ENCODE results near the gene VAV2.

- no peak for TF ChIP-seq CTCF (IDR thresholded peaks at IDR 0.05; ENCODE audit: low read depth, low read length, missing input control)
- no peak for TF ChIP-seq RAD21 (IDR thresholded peaks at IDR 0.05)
- no peak for TF ChIP-seq TAF1 (conservative IDR thresholded peaks at IDR 0.05)
- no peak for TF ChIP-seq RXRA (IDR thresholded peaks at IDR 0.05)
- no peak for TF ChIP-seq ZBTB33 (IDR thresholded peaks at IDR 0.05)
- TF ChIP-seq FOXA1 (IDR thresholded peaks at IDR 0.05): no peak
- no peak for TF ChIP-seq REST (IDR thresholded peaks at IDR 0.05)
- no peak for TF ChIP-seq HNF4A (conservative IDR thresholded peaks at IDR 0.05)
- TF ChIP-seq GABPA (IDR thresholded peaks at IDR 0.05 in 1 of 2, conservative IDR thresholded peaks at IDR 0.05 in 1 of 2): no peak
- TF ChIP-seq MAX (IDR thresholded peaks at IDR 0.05): no peak
- no peak for TF ChIP-seq SP1 (IDR thresholded peaks at IDR 0.05)
- no peak for TF ChIP-seq YY1 (IDR thresholded peaks at IDR 0.05)
Observed at GRCh38 chr9:133779081-133779480, 213.0 kb downstream of the VAV2 start.
